SK-N-SH (cell line): ENCODE results near the gene ANLN. TPM values are rescaled to one million over a fixed set of nuclear protein-coding genes. Genes with fewer than 3 reads are reported as not detected.
"Not testable (repeated sequence)": the region's sequence is repeated elsewhere in the genome, so short reads cannot be mapped to it uniquely, and the experiment has no call there.

ENCODE experiments used
- CTCF ChIA-PET: fragments of 300-600, 350-600 bp; formaldehyde crosslinking; extraction: SDS; loops from one replicate; lab custom pipeline; 2021; lab: Yijun Ruan, JAX
- POLR2A ChIA-PET: fragments of 350-600 bp; sonication (Branson Sonifier 250); formaldehyde crosslinking; extraction: SDS; loops from one replicate; lab custom pipeline; 2020; ENCODE audit warnings: antibody characterized with exemption, inconsistent platforms; lab: Yijun Ruan, JAX
- DNase-seq: peaks from one replicate; pipeline ENCODE4 v3.0.0; 2012
- H2AFZ ChIP-seq: fragments of 200-600 bp; sonication (generic); 2 replicates; pipeline ENCODE4 v1.8.1; 2016; ENCODE audit warnings: antibody characterized with exemption, mild to moderate bottlenecking, low read depth
- H3F3A ChIP-seq: fragments of 200-600 bp; sonication (generic); replicated peaks from 2 replicates; pipeline ENCODE3; 2016; ENCODE audit warnings: antibody characterized with exemption, mild to moderate bottlenecking; ENCODE audit not compliant: insufficient read depth
- H3K27ac ChIP-seq, 2 experiments: fragments of 200-500 bp in 1 of 2; fragments of 200-600 bp in 1 of 2; sonication (Bioruptor generic) in 1 of 2; sonication (generic), shearing (Covaris generic) in 1 of 2; 2 replicates each; pipeline versions ENCODE4 v1.5.1 to v1.6.1; 2014 to 2016; ENCODE audit warnings: low read depth in 2 of 2, inconsistent platforms in 1 of 2, low read length in 1 of 2, mild to moderate bottlenecking in 1 of 2, mixed read lengths in 1 of 2
- H3K27me3 ChIP-seq: fragments of 200-600 bp; sonication (generic), shearing (Covaris generic); 2 replicates; pipeline ENCODE4 v1.6.1; 2016; ENCODE audit warnings: mixed run types; ENCODE audit not compliant: insufficient read depth
- H3K36me3 ChIP-seq, 2 experiments: fragments of 200-500 bp in 1 of 2; fragments of 200-600 bp in 1 of 2; sonication (Bioruptor generic) in 1 of 2; sonication (generic) in 1 of 2; replicated peaks in 1 of 2; 2 replicates each; pipeline versions ENCODE3 to v1.5.1; 2014 to 2016; ENCODE audit warnings: low read length in 1 of 2, mild to moderate bottlenecking in 1 of 2; ENCODE audit not compliant: insufficient read depth in 2 of 2, control insufficient read depth in 1 of 2
- H3K4me1 ChIP-seq, 2 experiments: fragments of 200-500 bp in 1 of 2; fragments of 200-600 bp in 1 of 2; sonication (Bioruptor generic) in 1 of 2; sonication (generic), shearing (Covaris generic) in 1 of 2; 2 replicates each; pipeline versions ENCODE4 v1.5.1 to v1.6.1; 2014 to 2016; ENCODE audit warnings: low read depth in 1 of 2, low read length in 1 of 2, mixed run types in 1 of 2; ENCODE audit not compliant: insufficient read depth in 2 of 2, control insufficient read depth in 1 of 2
- H3K4me2 ChIP-seq: fragments of 200-600 bp; sonication (generic), shearing (Covaris generic); 2 replicates; pipeline ENCODE4 v1.6.1; 2017; ENCODE audit warnings: mixed run types
- H3K4me3 ChIP-seq, 2 experiments: fragments of 200-500 bp in 1 of 2; fragments of 200-600 bp in 1 of 2; sonication (Bioruptor generic) in 1 of 2; sonication (generic), shearing (Covaris generic) in 1 of 2; 2 replicates each; pipeline versions ENCODE4 v1.5.1 to v1.8.1; 2014 to 2016; ENCODE audit warnings: low read depth in 2 of 2, inconsistent platforms in 1 of 2, low read length in 1 of 2, mild to moderate bottlenecking in 1 of 2, mixed read lengths in 1 of 2, moderate library complexity in 1 of 2
- H3K79me2 ChIP-seq: fragments of 200-600 bp; sonication (generic); 2 replicates; pipeline ENCODE4 v1.8.1; 2017; ENCODE audit warnings: mild to moderate bottlenecking; ENCODE audit not compliant: insufficient read depth
- H3K9ac ChIP-seq: fragments of 200-600 bp; sonication (generic); 2 replicates; pipeline ENCODE4 v1.6.1; 2017; ENCODE audit warnings: mixed run types
- H3K9me2 ChIP-seq: fragments of 200-600 bp; sonication (generic); 2 replicates; pipeline ENCODE4 v1.6.1; 2017; ENCODE audit warnings: mixed run types
- H3K9me3 ChIP-seq: fragments of 200-600 bp; sonication (generic); 2 replicates; pipeline ENCODE4 v1.6.1; 2017; ENCODE audit warnings: mixed run types, mild to moderate bottlenecking, moderate library complexity
- H4K20me1 ChIP-seq: fragments of 200-600 bp; sonication (generic); 2 replicates; pipeline ENCODE4 v1.6.1; 2017; ENCODE audit warnings: mild to moderate bottlenecking, mixed run types; ENCODE audit not compliant: insufficient read depth
- CHD2 ChIP-seq: fragments of 150-350 bp; IDR thresholded peaks from 2 replicates; pipeline ENCODE4 v1.6.1; 2018; ENCODE audit warnings: low read length; ENCODE audit not compliant: partially characterized antibody
- CTCF ChIP-seq: fragments of 200-600 bp; sonication (generic); IDR thresholded peaks from 2 replicates; pipeline ENCODE4 v1.6.1; 2017; ENCODE audit warnings: antibody characterized with exemption, mild to moderate bottlenecking, moderate library complexity
- ELF1 ChIP-seq: IDR thresholded peaks from 2 replicates; pipeline ENCODE4 v1.4.0; 2012
- EP300 ChIP-seq, 2 experiments: IDR thresholded peaks; 2 replicates each; pipeline versions ENCODE4 v1.4.0 to v1.6.1; 2012; ENCODE audit warnings: borderline replicate concordance in 1 of 2, low read depth in 1 of 2, low read length in 1 of 2
- EZH2phosphoT487 ChIP-seq: fragments of 200-600 bp; sonication (generic); IDR thresholded peaks from 2 replicates; pipeline ENCODE4 v1.6.1; 2017; ENCODE audit warnings: low read depth, mixed run types, mild to moderate bottlenecking, antibody characterized with exemption, moderate library complexity, borderline replicate concordance
- FOSL2 ChIP-seq: IDR thresholded peaks from 2 replicates; pipeline ENCODE4 v1.4.0; 2012; ENCODE audit warnings: low read depth, mild to moderate bottlenecking, moderate library complexity, borderline replicate concordance
- FOXM1 ChIP-seq: IDR thresholded peaks from 2 replicates; pipeline ENCODE4 v1.4.0; 2012; ENCODE audit warnings: low read depth, mild to moderate bottlenecking
- GABPA ChIP-seq: IDR thresholded peaks from 2 replicates; pipeline ENCODE4 v1.4.0; 2012; ENCODE audit warnings: low read depth, mild to moderate bottlenecking
- IRF3 ChIP-seq: fragments of 150-350 bp; IDR thresholded peaks from 2 replicates; pipeline ENCODE4 v1.6.1; 2016; ENCODE audit warnings: mild to moderate bottlenecking, low read depth, low read length
- JUND ChIP-seq: IDR thresholded peaks from 2 replicates; pipeline ENCODE4 v1.4.0; 2012
- MXI1 ChIP-seq: IDR thresholded peaks from 2 replicates; pipeline ENCODE4 v1.6.1; 2012; ENCODE audit warnings: mild to moderate bottlenecking, low read depth, low read length, improper control_type of control experiment
- NFIC ChIP-seq: IDR thresholded peaks from 2 replicates; pipeline ENCODE4 v1.4.0; 2012; ENCODE audit warnings: borderline replicate concordance
- NRF1 ChIP-seq: IDR thresholded peaks from 2 replicates; pipeline ENCODE4 v1.6.1; 2012; ENCODE audit warnings: low read depth, mild to moderate bottlenecking, low read length
- PBX3 ChIP-seq: IDR thresholded peaks from 2 replicates; pipeline ENCODE4; 2012
- POLR2AphosphoS5 ChIP-seq: IDR thresholded peaks from 2 replicates; pipeline ENCODE4 v1.6.1; 2012; ENCODE audit warnings: low read depth, low read length
- RAD21 ChIP-seq: IDR thresholded peaks from 2 replicates; pipeline ENCODE4 v1.6.1; 2012; ENCODE audit warnings: mild to moderate bottlenecking, low read length
- RCOR1 ChIP-seq: fragments of 150-350 bp; IDR thresholded peaks from 2 replicates; pipeline ENCODE4 v1.6.1; 2017; ENCODE audit warnings: antibody characterized with exemption, low read length
- SIN3A ChIP-seq: IDR thresholded peaks from 2 replicates; pipeline ENCODE4 v1.6.1; 2012; ENCODE audit warnings: low read depth, mild to moderate bottlenecking, low read length, moderate library complexity, borderline replicate concordance
- USF1 ChIP-seq: IDR thresholded peaks from 2 replicates; pipeline ENCODE4 v1.4.0; 2012; ENCODE audit warnings: low read depth, borderline replicate concordance
- YY1 ChIP-seq: IDR thresholded peaks from 2 replicates; pipeline ENCODE4 v1.4.0; 2012; ENCODE audit warnings: low read depth, mild to moderate bottlenecking
- WGBS: methylation state at CpG from one replicate; pipeline ENCODE4 v1.1.6; 2017; ENCODE audit warnings: low lambda C conversion rate; 5-methylcytosine and 5-hydroxymethylcytosine counted together
- polyA plus RNA-seq, 3 experiments: library from polyadenylated mRNA; depleted of rRNA; stranded (reverse); fragments of >200 nt; gene quantifications; 2 replicates each; pipeline ENCODE4 v1.2.3, GENCODE V29; 2012

Gene ANLN
- polyA plus RNA-seq, 1 of the 3 experiments (the other 2 are of a cell fraction): 17.1 TPM

DNA sequence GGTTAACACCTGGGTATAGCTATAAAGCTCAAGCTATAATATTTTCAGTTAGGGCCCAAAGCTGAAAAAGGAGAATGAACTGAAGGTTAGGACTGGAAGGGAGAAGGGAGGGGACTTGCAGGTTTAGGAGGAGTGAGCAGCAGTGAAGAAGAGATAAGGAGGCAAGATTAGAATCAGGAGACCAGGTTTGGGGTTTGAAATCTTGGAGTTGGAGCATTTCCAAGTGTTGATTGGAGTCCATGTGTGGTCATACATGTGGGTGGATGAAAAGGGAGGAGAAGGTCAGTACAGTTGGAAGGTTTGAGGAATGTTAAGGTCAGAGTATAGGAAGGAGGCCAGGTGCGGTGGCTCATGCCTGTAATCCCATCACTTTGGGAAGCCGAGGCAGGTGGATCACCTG, 8.6 kb upstream of the ANLN start:
- WGBS: 83% methylated on average over 2 of the region's 2 CpGs
- H3K27me3 ChIP-seq: no peaks in the 10 kb centered on the region
- no peak overlapping the region for H3K4me3 ChIP-seq
- H3K9me3 ChIP-seq: no peaks in the 10 kb centered on the region
- no peak overlapping the region for H2AFZ ChIP-seq
- POLR2A ChIA-PET: no interaction called here
- H3K9ac ChIP-seq: no peak overlapping the region
- no peak overlapping the region for H3K27ac ChIP-seq
- no peaks in the 10 kb centered on the region for H4K20me1 ChIP-seq
- H3K36me3 ChIP-seq: no peaks in the 10 kb centered on the region
- H3K79me2 ChIP-seq: no peaks in the 10 kb centered on the region
- no peaks in the 10 kb centered on the region for H3K9me2 ChIP-seq
- no peaks in the 10 kb centered on the region; a peak in 1 of 4 replicates for H3K4me1 ChIP-seq
- CTCF ChIA-PET: interaction anchor here (1.7 to 2.1 kb wide), 2 partner anchors 8 to 14 kb away, joined by 6 to 9 read pairs; partner anchors contain the start of gene ANLN
- no peak overlapping the region for H3K4me2 ChIP-seq
- no peak for TF ChIP-seq USF1
- no peak for TF ChIP-seq JUND
- TF ChIP-seq FOXM1: no peak
- no peak for TF ChIP-seq PBX3
- TF ChIP-seq RAD21: no peak
- TF ChIP-seq MXI1: no peak
- no peak for TF ChIP-seq NRF1
- no peak for TF ChIP-seq EZH2phosphoT487
- TF ChIP-seq CHD2: no peak
- no peak for TF ChIP-seq GABPA
- TF ChIP-seq NFIC: no peak
- TF ChIP-seq RCOR1: no peak
- TF ChIP-seq SIN3A: no peak
- TF ChIP-seq EP300 (IDR thresholded peaks at IDR 0.05; ENCODE audit: borderline replicate concordance in 1 of 2, low read depth in 1 of 2, low read length in 1 of 2): no peak
- TF ChIP-seq CTCF: no peak
- no peak for TF ChIP-seq POLR2AphosphoS5
- no peak for TF ChIP-seq FOSL2
- TF ChIP-seq ELF1: no peak
- no peak for TF ChIP-seq IRF3
- no peak for TF ChIP-seq YY1
- TF ChIP-seq, all 33 proteins: peak for 0
- H3F3A ChIP-seq: no peaks in the 10 kb centered on the region
- DNase-seq: no peak

GRCh38 chr7:36383284-36383683, 6.4 kb upstream of the ANLN start:
- DNase-seq, H3K4me1 ChIP-seq, H3F3A ChIP-seq, POLR2A ChIA-PET, H3K4me2 ChIP-seq, H3K27me3 ChIP-seq, H3K27ac ChIP-seq, CTCF ChIA-PET, H3K9ac ChIP-seq, H3K79me2 ChIP-seq, H3K4me3 ChIP-seq, H4K20me1 ChIP-seq, H3K36me3 ChIP-seq, H2AFZ ChIP-seq, H3K9me2 ChIP-seq, H3K9me3 ChIP-seq: not testable (repeated sequence)
- 64% methylated on average over 3 of the region's 3 CpGs for WGBS

DNA sequence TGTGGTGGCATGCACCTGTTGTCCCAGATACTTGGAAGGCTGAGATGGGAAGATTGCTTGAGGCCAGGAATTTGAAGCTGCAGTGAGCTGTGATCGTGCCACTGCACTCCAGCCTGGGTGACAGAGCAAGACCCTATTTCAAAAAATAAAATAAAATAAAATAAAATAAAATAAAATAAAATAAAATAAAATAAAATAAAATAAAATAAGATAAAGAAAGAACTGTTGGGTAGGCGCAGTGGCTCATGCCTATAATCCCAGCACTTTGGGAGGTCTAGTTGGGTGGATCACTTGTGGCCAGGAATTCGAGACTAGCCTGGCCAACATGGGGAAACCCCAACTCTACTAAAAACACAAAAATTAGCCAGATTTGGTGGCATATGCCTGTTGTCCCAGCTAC, 4.0 kb upstream of the ANLN start:
- H3K9me2 ChIP-seq, H4K20me1 ChIP-seq, H3K79me2 ChIP-seq, H3K27me3 ChIP-seq, H3K4me2 ChIP-seq, H3K9me3 ChIP-seq, H3K36me3 ChIP-seq, H3K4me1 ChIP-seq, H2AFZ ChIP-seq, DNase-seq, H3K9ac ChIP-seq, POLR2A ChIA-PET, H3K27ac ChIP-seq, H3K4me3 ChIP-seq: not testable (repeated sequence)
- CTCF ChIA-PET: interaction anchor here (1.6 kb wide), 1 partner anchor 19 kb away, joined by 7 read pairs; a partner anchor contains a TSS
- WGBS: 89% methylated on average over 3 of the region's 3 CpGs
- H3F3A ChIP-seq: peaks cover 11% of the 10 kb centered on the region
